NCI-H2171 (cell line): ENCODE results near the gene WDR26.
"Not testable (repeated sequence)": the region's sequence is repeated elsewhere in the genome, so short reads cannot be mapped to it uniquely, and the experiment has no call there.

Source experiments
- DNase-seq: peaks from one replicate; lab custom pipeline; 2025; lab: John Stamatoyannopoulos, UW

Gene WDR26

GRCh38 chr1:224392411-224393249 is 42.0 kb downstream of the WDR26 start:
- DNase-seq, result no peak

- no peak for DNase-seq
These were observed 44.1 kb downstream of the WDR26 start for GRCh38 chr1:224390517-224390916.

DNA sequence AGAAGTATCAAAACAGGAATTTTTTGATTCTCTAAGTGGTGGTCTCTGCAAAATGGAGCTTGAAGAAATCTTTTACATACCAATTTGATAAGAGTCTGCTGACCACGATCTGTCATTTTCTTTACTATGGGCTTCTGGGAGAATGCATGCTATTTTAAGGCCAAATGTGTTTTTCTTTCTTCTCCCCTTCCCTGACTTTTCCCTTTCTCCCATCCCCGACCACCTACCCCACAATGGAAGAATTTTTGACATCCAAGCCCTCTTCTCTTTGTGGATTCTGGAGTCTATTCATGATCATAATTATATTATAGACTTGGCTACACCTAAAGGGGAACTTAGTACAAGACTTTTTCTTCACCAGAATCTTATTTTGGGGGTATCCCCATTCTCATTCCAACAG is 46.7 kb downstream of the WDR26 start:
- no peak for DNase-seq

GRCh38 chr1:224387302-224387912 is 47.2 kb downstream of the WDR26 start:
- DNase-seq, result no peak

DNA sequence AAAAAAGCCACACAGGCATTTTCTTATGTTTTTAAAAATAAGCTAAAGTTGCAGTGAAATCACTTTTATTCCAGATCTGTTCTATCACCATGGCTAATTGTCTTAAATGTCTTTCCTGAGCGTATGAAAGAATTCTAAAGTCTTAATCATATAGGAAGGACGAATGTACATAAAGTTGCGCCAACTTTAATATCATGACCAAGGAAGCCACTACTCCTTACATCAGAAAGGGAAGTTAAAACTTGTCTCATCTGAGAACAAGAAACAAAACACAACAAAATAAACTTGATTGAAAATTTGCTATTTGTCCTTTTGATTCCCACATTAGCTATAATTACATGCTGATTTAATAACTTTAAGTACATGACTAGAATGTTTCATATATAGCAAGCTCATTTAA is 51.4 kb downstream of the WDR26 start:
- no peak for DNase-seq

- no peak for DNase-seq
These were observed 52.6 kb downstream of the WDR26 start for GRCh38 chr1:224381880-224382548.

GRCh38 chr1:224380003-224380402 is 54.6 kb downstream of the WDR26 start:
- DNase-seq, result no peak

GRCh38 chr1:224378855-224379631 is 55.6 kb downstream of the WDR26 start:
- DNase-seq, result no peak

DNA sequence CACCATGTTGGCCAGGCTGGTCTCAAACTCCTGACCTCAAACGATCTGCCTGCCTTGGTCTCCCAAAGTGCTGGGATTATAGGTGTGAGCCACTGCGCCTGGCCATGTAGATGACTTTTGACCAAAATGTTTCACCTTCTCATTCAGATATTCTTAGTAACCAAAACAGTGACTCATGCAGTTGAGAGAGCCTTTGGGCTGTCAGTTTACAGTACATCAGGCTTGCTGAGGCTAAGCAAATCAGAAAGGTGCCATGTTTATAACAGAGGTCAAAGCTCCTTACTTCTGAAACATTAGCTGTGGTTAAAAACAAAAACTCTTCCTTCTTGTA is 57.0 kb downstream of the WDR26 start:
- no peak for DNase-seq

GRCh38 chr1:224375059-224375458 is 59.5 kb downstream of the WDR26 start:
- no peak for DNase-seq

- DNase-seq, result no peak
These were observed 61.5 kb downstream of the WDR26 start for GRCh38 chr1:224373008-224373590.

DNA sequence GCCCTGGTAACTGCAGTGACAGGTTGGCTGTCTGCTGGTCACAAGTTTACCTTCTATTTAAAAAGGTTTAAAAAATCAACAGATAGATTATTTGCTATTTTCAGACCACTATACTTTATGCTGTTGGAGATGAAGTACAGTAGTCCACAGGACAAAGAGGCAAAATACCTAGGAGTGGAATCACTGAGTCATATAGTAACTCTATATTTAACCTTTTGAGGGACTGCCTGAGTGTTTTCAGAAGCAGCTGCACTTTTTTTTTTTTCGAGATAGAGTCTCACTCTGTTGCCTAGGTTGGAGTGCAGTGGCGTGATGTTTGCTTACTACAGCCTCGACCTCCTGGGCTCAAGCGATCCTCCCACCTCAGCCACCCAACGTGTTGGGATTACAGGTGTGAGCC is 66.2 kb downstream of the WDR26 start:
- DNase-seq, result no peak

GRCh38 chr1:224359207-224359606 is 75.4 kb downstream of the WDR26 start:
- DNase-seq, result no peak

DNA sequence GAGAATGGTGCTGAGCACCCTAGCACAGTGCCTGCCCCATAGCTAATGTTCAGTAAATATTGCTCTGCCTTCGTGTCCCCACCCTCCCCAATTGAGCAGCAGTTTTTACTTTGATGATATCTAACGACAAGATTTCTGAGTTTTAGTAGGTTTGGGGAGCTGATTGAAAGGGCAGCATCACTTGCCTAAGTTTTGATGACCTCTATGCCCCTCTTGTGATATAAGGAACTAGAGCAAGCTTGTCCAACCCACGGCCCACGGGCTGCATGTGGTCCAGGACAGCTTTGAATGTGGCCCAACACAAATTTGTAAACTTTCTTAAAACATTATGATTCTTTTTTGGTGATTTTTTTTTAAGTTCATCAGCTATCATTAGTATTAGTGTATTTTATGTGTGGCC is 76.4 kb downstream of the WDR26 start:
- DNase-seq, result no peak

DNA sequence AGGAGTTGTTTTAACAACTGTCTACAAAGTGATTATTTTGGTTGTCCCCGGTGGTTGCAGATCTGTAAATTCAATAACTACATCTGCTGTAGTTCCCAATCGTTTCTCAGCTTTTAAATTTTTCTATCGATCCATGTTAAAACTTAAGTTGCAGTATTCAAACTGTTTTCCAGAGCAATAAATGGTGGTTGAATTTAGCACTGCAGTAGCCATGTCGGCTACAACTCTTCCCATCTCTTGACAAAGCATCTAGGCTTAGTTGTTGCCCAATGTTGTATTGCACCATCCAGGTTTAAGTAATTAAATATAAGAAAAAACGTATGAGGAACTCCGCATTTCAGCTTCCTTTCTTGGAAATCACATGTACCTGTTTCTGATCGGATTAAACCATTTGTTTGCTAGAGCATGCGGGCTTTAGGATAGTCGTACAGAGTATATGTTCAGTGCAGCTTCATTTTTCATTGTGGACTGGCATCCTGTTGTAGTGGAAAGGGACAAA is 76.9 kb downstream of the WDR26 start:
- no peak for DNase-seq

DNA sequence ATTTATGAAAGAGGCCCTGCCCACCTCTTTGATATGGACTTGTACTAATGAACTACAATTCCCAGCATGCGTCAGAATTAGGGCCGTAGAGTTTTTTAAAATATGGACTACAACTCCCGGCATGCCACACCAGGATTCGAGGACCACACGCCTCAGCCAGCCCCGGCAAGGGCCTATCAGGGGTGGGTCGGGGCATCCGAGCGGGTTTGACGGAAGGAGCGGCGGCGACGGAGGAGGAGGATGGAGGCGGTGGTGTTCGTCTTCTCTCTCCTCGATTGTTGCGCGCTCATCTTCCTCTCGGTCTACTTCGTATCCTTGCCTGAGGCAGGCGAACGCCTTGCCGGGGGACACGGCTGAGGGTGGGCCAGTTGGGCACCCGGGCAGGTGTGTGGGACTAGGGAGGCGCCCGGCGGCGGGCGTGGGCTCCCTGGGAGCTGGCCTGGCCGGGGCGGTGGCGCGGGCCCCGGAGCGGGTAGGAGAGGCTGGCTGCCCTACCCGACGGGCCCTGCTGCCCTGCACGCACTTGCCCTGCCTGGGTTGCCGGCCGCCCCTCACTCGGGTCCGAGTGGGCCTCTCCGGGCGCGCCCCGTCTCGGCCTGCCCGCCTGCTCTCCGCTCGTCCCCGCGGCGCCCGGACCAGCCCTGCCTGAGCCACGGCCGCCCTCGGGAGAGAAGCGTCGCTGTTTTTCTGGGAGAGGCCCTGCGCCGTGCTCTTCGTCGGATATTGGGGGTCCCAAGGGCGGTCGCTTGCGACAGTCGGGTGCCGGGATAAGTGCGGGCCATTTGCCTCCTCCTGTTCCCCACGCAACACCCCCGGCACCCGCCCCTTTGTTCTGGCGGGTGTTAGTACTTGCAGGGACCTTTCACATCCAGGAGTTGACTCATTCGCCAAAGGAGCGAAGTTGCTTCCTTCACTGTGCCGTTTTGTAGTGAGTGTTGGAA is 77.6 kb downstream of the WDR26 start, which contains the start of gene CNIH4:
CNIH4 (plus strand) TSS at position 195 of the 941 bp plus-strand sequence; CDS start at position 241, 46 bp downstream.
- peak; percentile 96 for DNase-seq

- DNase-seq, result no peak
These were observed 80.3 kb downstream of the WDR26 start for GRCh38 chr1:224353975-224354925.

GRCh38 chr1:224352436-224353085 is 82.0 kb downstream of the WDR26 start:
- DNase-seq, result not testable (repeated sequence)

DNA sequence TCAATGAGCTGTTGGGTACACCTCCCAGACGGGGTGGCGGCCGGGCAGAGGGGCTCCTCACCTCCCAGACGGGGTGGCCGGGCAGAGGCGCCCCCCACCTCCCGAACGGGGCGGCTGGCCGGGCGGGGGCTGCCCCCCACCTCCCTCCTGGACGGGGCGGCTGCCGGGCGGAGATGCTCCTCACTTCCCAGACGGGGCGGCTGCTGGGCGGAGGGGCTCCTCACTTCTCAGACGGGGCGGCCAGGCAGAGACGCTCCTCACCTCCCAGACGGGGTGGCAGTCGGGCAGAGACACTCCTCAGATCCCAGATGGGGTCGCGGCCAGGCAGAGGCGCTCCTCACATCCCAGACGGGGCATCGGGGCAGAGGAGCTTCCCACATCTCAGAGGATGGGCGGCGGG is 84.9 kb downstream of the WDR26 start:
- DNase-seq, result not testable (repeated sequence)
